ENCODE results near the gene CD82. TPM values are rescaled to one million over a fixed set of nuclear protein-coding genes. Genes with fewer than 3 reads are reported as not detected.

CD82 gene
- total and polyA plus RNA-seq, 2 donors from 2014 or later: 59.3 to 94.4 TPM

DNA sequence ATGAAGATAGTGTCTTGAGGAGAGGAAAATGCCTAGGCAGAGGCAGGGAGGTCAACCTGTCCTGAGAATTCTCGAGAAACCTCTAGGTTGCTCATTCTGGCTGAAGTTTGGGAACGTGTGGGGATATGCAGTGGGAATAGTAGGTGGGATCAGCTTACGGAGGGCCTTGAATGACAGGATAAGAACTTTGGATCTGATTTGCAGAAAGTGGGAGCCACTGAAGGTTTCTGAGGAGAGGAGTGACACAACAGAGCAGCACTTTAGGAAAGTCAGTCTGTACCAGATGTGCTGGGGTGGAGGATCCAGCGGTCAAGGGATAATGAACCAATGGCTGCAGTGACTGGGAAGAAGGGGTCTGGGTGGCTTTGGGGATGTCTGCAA, 2.4 kb downstream of the CD82 start:
- intact Hi-C loops (cut with DNase I): no loop called here
- DNase-seq (no peak), FAIRE-seq (no peak)
- H3K4me1 ChIP-seq (ENCODE audit: control insufficient read depth in 2 of 3, insufficient read depth in 2 of 3, low read depth in 1 of 3, low read length in 3 of 3): peaks cover 0 to 18% (median 8%) of the 10 kb centered on the region in 3 donors
- H3K36me3 ChIP-seq (ENCODE audit: control insufficient read depth in 2 of 3, insufficient read depth in 3 of 3, low read length in 3 of 3): no peaks in the 10 kb centered on the region
- H3K27ac ChIP-seq (ENCODE audit: low read depth in 2 of 2, low read length in 2 of 2): no peak overlapping the region
- H3K27me3 ChIP-seq (ENCODE audit: control insufficient read depth, insufficient read depth, low read length): no peaks in the 10 kb centered on the region
- TF ChIP-seq, protein P1, sequence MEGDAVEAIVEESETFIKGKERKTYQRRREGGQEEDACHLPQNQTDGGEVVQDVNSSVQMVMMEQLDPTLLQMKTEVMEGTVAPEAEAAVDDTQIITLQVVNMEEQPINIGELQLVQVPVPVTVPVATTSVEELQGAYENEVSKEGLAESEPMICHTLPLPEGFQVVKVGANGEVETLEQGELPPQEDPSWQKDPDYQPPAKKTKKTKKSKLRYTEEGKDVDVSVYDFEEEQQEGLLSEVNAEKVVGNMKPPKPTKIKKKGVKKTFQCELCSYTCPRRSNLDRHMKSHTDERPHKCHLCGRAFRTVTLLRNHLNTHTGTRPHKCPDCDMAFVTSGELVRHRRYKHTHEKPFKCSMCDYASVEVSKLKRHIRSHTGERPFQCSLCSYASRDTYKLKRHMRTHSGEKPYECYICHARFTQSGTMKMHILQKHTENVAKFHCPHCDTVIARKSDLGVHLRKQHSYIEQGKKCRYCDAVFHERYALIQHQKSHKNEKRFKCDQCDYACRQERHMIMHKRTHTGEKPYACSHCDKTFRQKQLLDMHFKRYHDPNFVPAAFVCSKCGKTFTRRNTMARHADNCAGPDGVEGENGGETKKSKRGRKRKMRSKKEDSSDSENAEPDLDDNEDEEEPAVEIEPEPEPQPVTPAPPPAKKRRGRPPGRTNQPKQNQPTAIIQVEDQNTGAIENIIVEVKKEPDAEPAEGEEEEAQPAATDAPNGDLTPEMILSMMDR (IDR thresholded peaks at IDR 0.05; ENCODE audit: borderline replicate concordance, extremely low read depth, insufficient read depth): no peak
- no peaks in the 10 kb centered on the region for H3K9me3 ChIP-seq (ENCODE audit: control insufficient read depth in 2 of 3, insufficient read depth in 1 of 3, low read length in 3 of 3)
- H3K4me3 ChIP-seq (ENCODE audit: low read length in 3 of 3): no peak overlapping the region
- H3K9ac ChIP-seq (ENCODE audit: low read length in 3 of 3): no peak overlapping the region

DNA sequence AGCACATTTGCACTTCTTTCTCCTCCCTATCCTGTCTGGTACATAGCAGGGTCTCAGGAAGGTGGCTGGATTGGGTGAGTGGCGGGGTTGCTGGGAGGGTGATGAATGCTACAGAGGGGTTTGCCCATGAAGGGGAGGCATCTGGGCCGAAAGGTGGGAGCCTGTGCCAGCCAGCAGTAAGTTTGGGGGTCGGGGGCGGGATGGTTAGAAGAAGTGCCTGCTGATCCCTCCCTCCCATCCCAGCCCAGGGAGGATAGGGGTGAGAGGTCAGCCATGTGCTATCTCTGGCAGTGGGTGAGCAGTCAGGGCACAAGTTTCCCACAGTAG, 2.8 kb downstream of the CD82 start:
- H3K36me3 ChIP-seq (ENCODE audit: control insufficient read depth in 2 of 3, insufficient read depth in 3 of 3, low read length in 3 of 3): no peaks in the 10 kb centered on the region
- intact Hi-C loops (cut with DNase I): no loop called here
- no peaks in the 10 kb centered on the region for H3K9me3 ChIP-seq (ENCODE audit: control insufficient read depth in 2 of 3, insufficient read depth in 1 of 3, low read length in 3 of 3)
- H3K4me1 ChIP-seq (ENCODE audit: control insufficient read depth in 2 of 3, insufficient read depth in 2 of 3, low read depth in 1 of 3, low read length in 3 of 3): peaks cover 0 to 18% (median 8%) of the 10 kb centered on the region in 3 donors
- FAIRE-seq (no peak), DNase-seq (no peak)
- TF ChIP-seq, protein P1 (IDR thresholded peaks at IDR 0.05; ENCODE audit: borderline replicate concordance, extremely low read depth, insufficient read depth): no peak
- no peaks in the 10 kb centered on the region for H3K27me3 ChIP-seq (ENCODE audit: control insufficient read depth, insufficient read depth, low read length)
- no peak overlapping the region for H3K4me3 ChIP-seq (ENCODE audit: low read length in 3 of 3)
- H3K27ac ChIP-seq (ENCODE audit: low read depth in 2 of 2, low read length in 2 of 2): no peak overlapping the region
- H3K9ac ChIP-seq (ENCODE audit: low read length in 3 of 3): no peak overlapping the region

GRCh38 chr11:44568658-44569473, 3.4 kb downstream of the CD82 start:
- intact Hi-C loops (cut with DNase I): no loop called here
- Histone ChIP-seq H3K4me3 (ENCODE audit: low read length in 3 of 3) (no peak overlapping the region), H3K9ac (ENCODE audit: low read length in 3 of 3) (no peak overlapping the region), H3K27ac (ENCODE audit: low read depth in 2 of 2, low read length in 2 of 2) (no peak overlapping the region), H3K36me3 (ENCODE audit: control insufficient read depth in 2 of 3, insufficient read depth in 3 of 3, low read length in 3 of 3) (no peaks in the 10 kb centered on the region), H3K4me1 (ENCODE audit: control insufficient read depth in 2 of 3, insufficient read depth in 2 of 3, low read depth in 1 of 3, low read length in 3 of 3) (peaks cover 0 to 18% (median 8%) of the 10 kb centered on the region in 3 donors), H3K27me3 (ENCODE audit: control insufficient read depth, insufficient read depth, low read length) (no peaks in the 10 kb centered on the region), H3K9me3 (ENCODE audit: control insufficient read depth in 2 of 3, insufficient read depth in 1 of 3, low read length in 3 of 3) (no peaks in the 10 kb centered on the region)
- TF ChIP-seq, protein P1 (IDR thresholded peaks at IDR 0.05; ENCODE audit: borderline replicate concordance, extremely low read depth, insufficient read depth): no peak
- no peak for FAIRE-seq
- peak in 2 of 5 donors; percentile 49 to 86 for DNase-seq

All from kidney (tissue), 14 donors.